Endodermal cell (in vitro differentiated cells): Measurements from ENCODE around the gene DHRS7C. TPM values are rescaled to one million over a fixed set of nuclear protein-coding genes. Genes with fewer than 3 reads are reported as not detected.

Experiments
- DNase-seq: peaks from one replicate; pipeline ENCODE4 v3.0.0-alpha.2; 2017
- H3K27ac ChIP-seq: 2 replicates; pipeline ENCODE4 v1.5.1; 2013; ENCODE audit warnings: mild to moderate bottlenecking, low read depth, low read length, moderate library complexity
- H3K27me3 ChIP-seq: 2 replicates; pipeline ENCODE4 v1.6.1; 2013; ENCODE audit warnings: mild to moderate bottlenecking, low read length, moderate library complexity; ENCODE audit not compliant: insufficient read depth, control insufficient read depth, poor library complexity, severe bottlenecking
- H3K36me3 ChIP-seq: 2 replicates; pipeline ENCODE4 v1.7.0; 2013; ENCODE audit warnings: mild to moderate bottlenecking, low read length, moderate library complexity; ENCODE audit not compliant: control insufficient read depth, insufficient read depth
- H3K4me1 ChIP-seq: one replicate; pipeline ENCODE4 v1.7.0; 2013; ENCODE audit warnings: low read length; ENCODE audit not compliant: control insufficient read depth, insufficient read depth
- H3K4me3 ChIP-seq: 2 replicates; pipeline ENCODE4 v1.5.1; 2013; ENCODE audit warnings: mild to moderate bottlenecking, low read length, moderate library complexity
- H3K9ac ChIP-seq: 2 replicates; pipeline ENCODE4 v1.6.1; 2013; ENCODE audit warnings: mild to moderate bottlenecking, low read length, moderate library complexity; ENCODE audit not compliant: poor library complexity, severe bottlenecking; ENCODE audit errors: extremely low read depth
- H3K9me3 ChIP-seq: 2 replicates; pipeline ENCODE4 v1.6.1; 2013; ENCODE audit warnings: mild to moderate bottlenecking, low read length, moderate library complexity; ENCODE audit not compliant: control insufficient read depth
- H3K27ac Mint-ChIP-seq: 2 replicates; pipeline ENCODE4 v1.8.0; 2020; ENCODE audit warnings: mixed read lengths
- H3K27me3 Mint-ChIP-seq: 2 replicates; pipeline ENCODE4 v1.8.0; 2021; ENCODE audit warnings: mild to moderate bottlenecking, mixed read lengths; ENCODE audit not compliant: insufficient read depth
- H3K36me3 Mint-ChIP-seq: 2 replicates; pipeline ENCODE4 v1.8.0; 2020; ENCODE audit warnings: low read depth, mixed read lengths
- H3K4me1 Mint-ChIP-seq: 2 replicates; pipeline ENCODE4 v1.8.0; 2020; ENCODE audit warnings: mixed read lengths
- H3K4me3 Mint-ChIP-seq: 2 replicates; pipeline ENCODE4 v1.8.0; 2020; ENCODE audit warnings: mild to moderate bottlenecking, moderate library complexity, mixed read lengths
- H3K9me3 Mint-ChIP-seq: 2 replicates; pipeline ENCODE4 v1.8.0; 2020; ENCODE audit warnings: mild to moderate bottlenecking, mixed read lengths
- WGBS, 2 experiments: methylation state at CpG; one replicate each; pipeline versions ENCODE4 v1.1.5 to v1.1.7; 2013; ENCODE audit warnings: missing lambda C conversion rate in 2 of 2, mixed read lengths in 1 of 2; ENCODE audit not compliant: insufficient coverage in 1 of 2, insufficient read length in 1 of 2; 5-methylcytosine and 5-hydroxymethylcytosine counted together
- total RNA-seq, 2 donors: library from RNA; stranded (reverse); fragmentation: NEBNext Ultra II Directional in 1 of 2; extraction: Animal tissue kit (Norgen Biotek cat#: 25700) in 1 of 2; gene quantifications; 2 replicates in 1 of 2; 3 replicates in 1 of 2; pipeline ENCODE4 v1.2.1, GENCODE V29; 2021
- TF ChIP-seq, protein P1 (sequence below): fragments of 200-600 bp; sonication (generic); conservative IDR thresholded peaks from 2 replicates; pipeline ENCODE4 v1.5.0; 2021; ENCODE audit warnings: antibody characterized with exemption, mild to moderate bottlenecking

The DHRS7C gene
- total RNA-seq, 2 donors from 2014 or later = not detected

DNA sequence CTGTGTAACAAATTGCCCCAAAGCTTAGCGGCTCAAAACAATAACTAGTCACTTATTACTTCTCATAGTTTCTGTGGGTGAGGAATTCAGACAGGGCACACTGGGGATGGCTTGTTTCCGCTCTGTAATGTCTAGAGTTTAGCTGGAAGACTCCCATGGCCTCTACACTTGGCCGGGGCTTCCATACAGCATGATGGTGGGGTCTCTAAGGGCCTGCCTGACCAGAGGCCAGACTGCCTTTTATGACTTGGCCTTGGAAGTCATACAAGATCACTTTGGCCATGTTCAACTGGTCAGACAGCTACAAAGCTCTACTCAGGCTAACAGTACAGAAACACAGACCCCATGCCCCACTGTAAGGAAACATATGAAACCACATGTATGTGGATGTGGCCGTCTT is 42.5 kb upstream of the DHRS7C start:
- Histone ChIP-seq H3K9ac (no peak overlapping the region), H3K4me1 (no peaks in the 10 kb centered on the region), H3K36me3 (no peaks in the 10 kb centered on the region), H3K27ac (no peak overlapping the region), H3K9me3 (peaks cover 4% of the 10 kb centered on the region), H3K4me3 (no peak overlapping the region), H3K27me3 (no peaks in the 10 kb centered on the region)
- no peak overlapping the region for H3K27ac Mint-ChIP-seq
- peaks cover 19% of the 10 kb centered on the region for H3K27me3 Mint-ChIP-seq
- no peaks in the 10 kb centered on the region for H3K36me3 Mint-ChIP-seq
- peaks cover 2% of the 10 kb centered on the region for H3K9me3 Mint-ChIP-seq
- TF ChIP-seq, protein P1, sequence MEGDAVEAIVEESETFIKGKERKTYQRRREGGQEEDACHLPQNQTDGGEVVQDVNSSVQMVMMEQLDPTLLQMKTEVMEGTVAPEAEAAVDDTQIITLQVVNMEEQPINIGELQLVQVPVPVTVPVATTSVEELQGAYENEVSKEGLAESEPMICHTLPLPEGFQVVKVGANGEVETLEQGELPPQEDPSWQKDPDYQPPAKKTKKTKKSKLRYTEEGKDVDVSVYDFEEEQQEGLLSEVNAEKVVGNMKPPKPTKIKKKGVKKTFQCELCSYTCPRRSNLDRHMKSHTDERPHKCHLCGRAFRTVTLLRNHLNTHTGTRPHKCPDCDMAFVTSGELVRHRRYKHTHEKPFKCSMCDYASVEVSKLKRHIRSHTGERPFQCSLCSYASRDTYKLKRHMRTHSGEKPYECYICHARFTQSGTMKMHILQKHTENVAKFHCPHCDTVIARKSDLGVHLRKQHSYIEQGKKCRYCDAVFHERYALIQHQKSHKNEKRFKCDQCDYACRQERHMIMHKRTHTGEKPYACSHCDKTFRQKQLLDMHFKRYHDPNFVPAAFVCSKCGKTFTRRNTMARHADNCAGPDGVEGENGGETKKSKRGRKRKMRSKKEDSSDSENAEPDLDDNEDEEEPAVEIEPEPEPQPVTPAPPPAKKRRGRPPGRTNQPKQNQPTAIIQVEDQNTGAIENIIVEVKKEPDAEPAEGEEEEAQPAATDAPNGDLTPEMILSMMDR = no peak
- peaks cover 14% of the 10 kb centered on the region for H3K4me1 Mint-ChIP-seq
- WGBS, 2 experiments = 91 to 100% methylated on average over 2 to 4 of the region's 4 CpGs
- H3K4me3 Mint-ChIP-seq = no peak overlapping the region
- DNase-seq = peak; percentile 28

DNA sequence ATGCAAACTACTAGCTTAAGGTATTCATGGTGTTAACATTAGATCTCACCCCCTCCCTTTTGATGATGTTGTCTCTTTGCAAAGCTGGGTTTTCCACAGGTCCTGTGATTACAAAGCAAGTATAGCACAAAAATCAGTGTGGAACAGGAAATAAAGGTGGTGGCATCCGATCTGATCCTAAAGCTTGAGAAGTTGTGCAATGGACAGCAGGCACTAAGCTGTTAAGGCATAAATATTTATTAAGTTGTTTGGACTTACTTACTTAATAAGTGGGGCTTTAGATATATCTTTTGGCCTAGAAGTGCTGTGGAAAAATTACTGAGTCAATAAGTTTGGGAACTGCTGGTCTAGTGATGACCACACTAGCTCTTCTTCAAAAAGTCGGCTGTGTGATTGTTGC is 39.3 kb upstream of the DHRS7C start:
- H3K9me3 Mint-ChIP-seq = peaks cover 2% of the 10 kb centered on the region
- no peaks in the 10 kb centered on the region for H3K27me3 ChIP-seq
- no peak overlapping the region for H3K4me3 ChIP-seq
- no peak overlapping the region for H3K9ac ChIP-seq
- H3K36me3 Mint-ChIP-seq = no peaks in the 10 kb centered on the region
- H3K4me3 Mint-ChIP-seq = no peak overlapping the region
- DNase-seq = no peak
- H3K4me1 Mint-ChIP-seq = no peaks in the 10 kb centered on the region
- peaks cover 4% of the 10 kb centered on the region for H3K27me3 Mint-ChIP-seq
- no peak overlapping the region for H3K27ac Mint-ChIP-seq
- WGBS, 2 experiments = 96 to 100% methylated on average over 1 to 2 of the region's 2 CpGs
- H3K9me3 ChIP-seq = peaks cover 4% of the 10 kb centered on the region
- TF ChIP-seq, protein P1 = no peak
- H3K4me1 ChIP-seq = no peaks in the 10 kb centered on the region
- no peak overlapping the region for H3K27ac ChIP-seq
- H3K36me3 ChIP-seq = no peaks in the 10 kb centered on the region

DNA sequence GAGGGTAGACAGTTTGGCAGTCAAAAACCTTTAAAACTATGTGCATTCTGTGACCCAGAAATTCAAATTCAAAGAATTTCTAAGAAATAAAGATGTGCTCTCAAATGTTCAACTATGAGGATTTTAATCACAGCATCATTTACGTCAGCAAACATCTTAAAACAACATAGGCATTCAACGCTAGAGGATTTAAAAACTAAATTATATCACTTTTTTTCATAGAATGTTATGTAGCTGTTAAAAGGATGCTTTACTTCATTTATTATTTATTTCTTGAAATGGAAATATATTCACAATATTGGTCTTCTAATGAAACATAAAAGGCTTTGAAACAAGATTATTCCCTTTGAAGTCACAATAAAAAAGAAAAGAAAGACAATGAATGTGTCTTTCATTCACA is 38.0 kb upstream of the DHRS7C start:
- Histone ChIP-seq H3K4me1 (no peaks in the 10 kb centered on the region), H3K27ac (no peak overlapping the region), H3K36me3 (no peaks in the 10 kb centered on the region), H3K4me3 (no peak overlapping the region), H3K27me3 (no peaks in the 10 kb centered on the region), H3K9me3 (peaks cover 4% of the 10 kb centered on the region), H3K9ac (no peak overlapping the region)
- 100% methylated on average over 1 of the region's 2 CpGs; no CpG with 5 or more reads in 1 of the 2 experiments for WGBS, 2 experiments
- Mint-ChIP-seq H3K4me3 (no peak overlapping the region), H3K27ac (no peak overlapping the region), H3K4me1 (no peaks in the 10 kb centered on the region), H3K9me3 (peaks cover 2% of the 10 kb centered on the region), H3K36me3 (no peaks in the 10 kb centered on the region), H3K27me3 (peaks cover 6% of the 10 kb centered on the region)
- TF ChIP-seq, protein P1 = no peak
- DNase-seq = no peak
